ENCODE results near the gene SORD.

The SORD gene

DNA sequence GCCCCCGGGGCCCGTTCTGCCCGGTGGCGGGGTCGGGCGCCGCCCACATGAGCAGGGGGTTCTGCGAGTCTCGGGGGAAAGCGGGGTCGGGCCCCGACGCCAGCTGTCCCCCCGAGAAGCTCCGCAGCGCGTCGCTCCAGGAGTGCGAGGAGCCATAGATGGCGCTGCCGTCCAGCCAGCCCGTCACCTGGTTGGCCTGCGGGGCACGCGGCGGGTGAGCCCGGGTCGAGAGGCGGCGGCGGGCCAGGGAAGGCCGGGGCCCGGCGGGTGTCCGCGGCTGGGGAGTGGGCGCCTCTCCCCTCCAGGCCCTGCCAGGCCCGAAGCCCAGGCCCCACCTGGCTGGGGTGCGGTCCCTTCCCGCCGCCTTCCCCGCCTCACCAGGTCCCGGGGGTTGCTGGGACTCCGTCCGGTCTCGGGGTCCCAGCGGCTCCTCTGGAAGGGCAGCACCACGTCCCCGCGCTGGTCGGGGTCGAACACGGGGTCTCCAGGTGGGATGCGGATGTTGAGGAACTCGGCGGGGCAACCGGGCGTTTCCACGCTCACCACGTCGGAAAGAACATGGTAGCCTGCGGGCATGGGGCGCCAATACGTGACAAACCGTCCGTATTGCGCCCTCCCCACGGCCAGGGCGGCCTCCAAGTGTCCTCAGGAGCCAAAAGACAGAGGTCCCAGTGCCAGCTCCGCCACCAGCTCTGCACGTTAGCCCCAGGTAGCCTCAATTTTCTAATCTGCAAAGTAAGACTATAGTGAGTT lies 88.6 kb downstream of the SORD start:
- Mint-ChIP-seq H3K27me3 (ENCODE audit: low read depth) (peaks cover 71% of the 10 kb centered on the region), H3K4me3 (no peak overlapping the region), H3K36me3 (ENCODE audit: low read depth) (no peaks in the 10 kb centered on the region), H3K27ac (no peak overlapping the region), H3K4me1 (ENCODE audit: low read depth) (peaks cover 9% of the 10 kb centered on the region), H3K9me3 (no peaks in the 10 kb centered on the region)

DNA sequence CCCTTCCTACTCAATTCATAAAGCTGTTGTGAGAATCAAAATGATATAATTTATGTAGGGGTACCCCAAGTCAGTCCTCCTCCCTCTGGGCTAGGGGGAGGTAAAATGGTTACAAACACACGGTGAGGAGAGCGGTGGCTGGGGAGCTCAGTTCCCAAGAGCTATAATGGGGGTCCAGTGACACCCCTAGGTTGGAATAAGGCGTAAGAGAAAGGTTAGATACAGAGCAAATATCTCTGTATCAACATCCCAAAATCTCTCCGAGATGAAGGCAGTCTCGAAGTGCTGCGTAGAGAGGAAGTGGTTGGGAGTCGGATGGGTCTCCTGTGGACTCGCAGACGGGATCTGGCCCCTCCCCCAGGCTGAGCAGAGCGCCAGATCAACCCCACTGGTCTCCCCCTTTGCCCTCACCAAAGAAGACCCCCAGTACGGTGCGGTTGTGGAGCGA lies 89.2 kb downstream of the SORD start:
- peak overlapping the region; percentile 21 for H3K4me3 Mint-ChIP-seq
- no peaks in the 10 kb centered on the region for H3K9me3 Mint-ChIP-seq
- H3K4me1 Mint-ChIP-seq (ENCODE audit: low read depth): peaks cover 9% of the 10 kb centered on the region
- H3K27ac Mint-ChIP-seq: peak overlapping the region; percentile 49
- H3K36me3 Mint-ChIP-seq (ENCODE audit: low read depth): no peaks in the 10 kb centered on the region
- peaks cover 75% of the 10 kb centered on the region for H3K27me3 Mint-ChIP-seq (ENCODE audit: low read depth)

DNA sequence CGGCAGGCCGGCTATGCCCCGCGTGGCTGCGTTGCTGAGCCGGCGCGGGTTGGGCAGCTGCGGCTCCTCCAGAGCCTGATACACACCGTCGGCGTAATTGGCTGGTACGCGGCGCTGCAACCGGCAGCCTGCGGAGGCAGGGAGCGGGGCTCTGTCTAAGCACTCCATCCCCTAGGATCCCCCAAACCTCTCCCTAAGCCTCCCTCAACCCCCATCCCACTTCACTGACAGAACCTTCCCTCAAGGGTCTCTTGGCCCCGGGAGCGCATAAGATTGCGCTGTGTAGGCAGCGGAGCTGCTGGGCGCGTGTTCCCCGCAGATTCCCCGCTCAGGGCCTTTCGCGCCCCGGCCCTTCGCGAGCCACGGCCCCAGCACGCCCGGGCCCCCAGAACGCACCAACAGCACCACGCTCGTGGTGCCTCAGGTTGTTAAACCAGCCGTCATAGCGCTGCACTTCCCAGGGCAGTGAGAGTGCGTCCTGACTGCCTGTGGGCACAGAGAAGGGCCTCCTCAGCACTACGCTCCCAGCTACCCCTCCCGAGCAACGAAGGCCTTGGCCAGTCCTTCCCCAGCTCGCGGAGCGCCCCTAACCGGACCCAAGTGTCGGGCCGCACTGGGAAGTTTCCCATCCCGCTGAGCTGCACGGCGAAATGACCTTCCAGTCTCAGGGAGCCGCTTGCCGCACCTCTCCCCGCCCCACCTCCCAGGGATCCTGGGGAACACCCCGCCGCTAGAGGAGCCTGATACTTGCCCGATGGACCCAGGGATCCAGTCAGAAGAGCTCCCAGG lies 89.8 kb downstream of the SORD start:
- Mint-ChIP-seq H3K27ac (no peak overlapping the region), H3K36me3 (ENCODE audit: low read depth) (no peaks in the 10 kb centered on the region), H3K27me3 (ENCODE audit: low read depth) (peaks cover 81% of the 10 kb centered on the region), H3K4me3 (peak overlapping the region; percentile 21), H3K9me3 (no peaks in the 10 kb centered on the region), H3K4me1 (ENCODE audit: low read depth) (peaks cover 13% of the 10 kb centered on the region)

DNA sequence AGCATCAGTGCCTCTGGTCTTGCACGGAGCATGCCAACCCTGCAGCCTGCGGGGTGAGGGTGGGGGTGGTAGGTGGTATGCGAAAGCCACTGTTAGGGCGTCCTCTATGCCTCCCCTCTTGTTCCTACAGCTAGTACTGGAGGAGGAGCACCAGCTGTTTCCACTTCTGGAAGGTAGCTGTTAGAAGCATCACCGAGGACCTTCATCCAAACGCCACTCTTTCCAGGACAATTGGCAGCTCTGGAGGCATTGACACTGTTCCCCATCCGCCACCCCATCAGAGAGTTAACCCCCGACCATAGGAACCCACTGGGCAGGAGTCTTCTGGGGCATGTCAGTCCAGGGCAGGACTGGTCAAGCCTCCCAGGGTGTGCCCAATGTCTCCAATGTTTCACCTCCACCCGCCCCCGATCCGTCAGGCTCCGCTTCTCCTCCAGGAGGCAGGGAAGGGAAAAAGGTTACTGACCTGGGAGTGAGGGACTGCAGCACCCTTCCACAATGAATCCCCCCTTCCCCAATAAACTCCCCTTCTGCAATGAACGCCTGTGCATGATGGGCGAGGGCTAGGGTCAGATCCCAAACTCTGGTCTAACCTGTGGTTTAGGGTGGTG lies 90.5 kb downstream of the SORD start:
- Mint-ChIP-seq H3K9me3 (no peaks in the 10 kb centered on the region), H3K4me1 (ENCODE audit: low read depth) (peaks cover 18% of the 10 kb centered on the region), H3K4me3 (no peak overlapping the region), H3K27me3 (ENCODE audit: low read depth) (peaks cover 88% of the 10 kb centered on the region), H3K36me3 (ENCODE audit: low read depth) (peaks cover 1% of the 10 kb centered on the region), H3K27ac (no peak overlapping the region)

DNA sequence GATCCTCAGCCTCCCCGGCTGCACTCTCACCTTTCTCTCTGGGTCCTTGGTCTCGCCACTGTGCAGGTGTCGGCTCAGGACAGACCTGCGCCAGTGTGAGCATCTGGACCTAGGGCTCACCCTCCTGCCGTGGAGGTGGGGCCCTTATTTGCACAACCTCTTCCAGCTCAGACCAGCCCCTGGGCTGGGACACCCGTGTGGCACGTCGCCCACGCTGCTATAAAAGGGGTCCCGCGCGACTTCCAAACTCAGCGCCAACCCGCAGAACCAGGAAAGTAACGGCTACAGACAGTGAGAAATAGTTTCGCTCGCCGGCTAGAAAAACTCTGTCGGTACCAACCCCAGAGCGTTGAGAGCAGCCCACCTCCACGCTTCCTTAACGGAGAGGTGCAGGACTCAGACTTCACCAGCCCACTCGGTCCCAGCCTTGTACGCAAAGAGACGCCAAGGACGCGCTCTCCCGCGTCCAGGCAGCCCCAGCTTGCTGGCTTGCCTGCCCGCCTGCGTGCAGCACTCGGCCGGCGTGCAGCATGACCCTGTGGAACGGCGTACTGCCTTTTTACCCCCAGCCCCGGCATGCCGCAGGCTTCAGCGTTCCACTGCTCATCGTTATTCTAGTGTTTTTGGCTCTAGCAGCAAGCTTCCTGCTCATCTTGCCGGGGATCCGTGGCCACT lies 91.2 kb downstream of the SORD start, which contains the start of the genes DUOX2 and DUOXA2:
DUOX2 (minus strand) TSS at position 97 of the 675 bp plus-strand sequence. CDS start 761 bp downstream, outside the sequence.
DUOXA2 (plus strand) TSS at position 251 of the 675 bp plus-strand sequence; CDS start at position 531, 280 bp downstream.
- Mint-ChIP-seq H3K27ac (no peak within 1 kb of the TSS), H3K9me3 (no peaks in the 10 kb centered on the region), H3K4me1 (ENCODE audit: low read depth) (peaks cover 18% of the 10 kb centered on the region), H3K4me3 (peak within 1 kb of the TSS; percentile 2), H3K27me3 (ENCODE audit: low read depth) (peaks cover 82% of the 10 kb centered on the region), H3K36me3 (ENCODE audit: low read depth) (peaks cover 1% of the 10 kb centered on the region)

DNA sequence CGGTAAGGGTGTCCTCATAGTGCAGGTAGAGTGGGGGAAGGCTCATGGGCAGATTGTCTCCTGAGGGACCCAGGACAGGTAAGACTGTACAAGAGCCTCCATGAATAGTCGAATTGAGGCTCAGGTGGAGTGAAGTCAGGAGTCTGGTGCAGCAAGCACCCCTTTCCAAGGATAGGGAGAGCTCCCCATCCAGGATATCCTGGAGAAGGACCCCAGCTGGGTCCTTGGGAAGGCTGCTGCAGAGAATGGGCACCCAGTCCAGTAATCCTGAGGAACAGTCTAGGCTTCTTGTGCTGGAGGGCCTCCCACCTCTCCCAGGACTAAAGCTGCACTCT lies 91.7 kb downstream of the SORD start:
- no peak overlapping the region for H3K27ac Mint-ChIP-seq
- peaks cover 1% of the 10 kb centered on the region for H3K36me3 Mint-ChIP-seq (ENCODE audit: low read depth)
- H3K4me1 Mint-ChIP-seq (ENCODE audit: low read depth): peaks cover 18% of the 10 kb centered on the region
- H3K4me3 Mint-ChIP-seq: no peak overlapping the region
- no peaks in the 10 kb centered on the region for H3K9me3 Mint-ChIP-seq
- H3K27me3 Mint-ChIP-seq (ENCODE audit: low read depth): peaks cover 77% of the 10 kb centered on the region

DNA sequence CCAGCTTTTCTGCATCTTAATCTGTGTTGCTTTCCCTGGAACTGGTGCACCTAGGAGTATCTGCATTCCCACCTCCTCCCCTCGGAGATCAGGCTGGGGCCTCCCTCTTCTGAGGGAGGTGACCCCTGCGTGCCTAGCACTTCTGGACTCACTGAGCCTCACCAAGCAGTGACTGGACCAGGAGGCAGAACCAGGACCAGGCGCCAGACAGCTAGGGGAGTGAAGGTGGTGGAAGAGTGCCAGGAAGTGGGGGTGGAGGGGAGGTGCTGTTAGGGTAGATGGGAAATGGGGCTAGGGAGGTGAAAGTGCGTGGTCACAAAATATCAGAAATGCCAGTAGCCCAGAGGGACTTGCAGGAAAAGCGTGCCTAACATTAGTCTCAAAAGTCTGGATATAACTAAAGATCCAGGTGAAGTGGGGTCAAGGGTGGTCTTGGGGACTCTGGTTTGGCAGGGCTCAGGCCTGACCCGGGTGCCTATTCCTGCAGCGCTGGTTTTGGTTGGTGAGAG lies 92.4 kb downstream of the SORD start:
- Mint-ChIP-seq H3K27me3 (ENCODE audit: low read depth) (peaks cover 70% of the 10 kb centered on the region), H3K27ac (no peak overlapping the region), H3K9me3 (no peaks in the 10 kb centered on the region), H3K4me1 (ENCODE audit: low read depth) (peaks cover 18% of the 10 kb centered on the region), H3K36me3 (ENCODE audit: low read depth) (peaks cover 1% of the 10 kb centered on the region), H3K4me3 (no peak overlapping the region)

DNA sequence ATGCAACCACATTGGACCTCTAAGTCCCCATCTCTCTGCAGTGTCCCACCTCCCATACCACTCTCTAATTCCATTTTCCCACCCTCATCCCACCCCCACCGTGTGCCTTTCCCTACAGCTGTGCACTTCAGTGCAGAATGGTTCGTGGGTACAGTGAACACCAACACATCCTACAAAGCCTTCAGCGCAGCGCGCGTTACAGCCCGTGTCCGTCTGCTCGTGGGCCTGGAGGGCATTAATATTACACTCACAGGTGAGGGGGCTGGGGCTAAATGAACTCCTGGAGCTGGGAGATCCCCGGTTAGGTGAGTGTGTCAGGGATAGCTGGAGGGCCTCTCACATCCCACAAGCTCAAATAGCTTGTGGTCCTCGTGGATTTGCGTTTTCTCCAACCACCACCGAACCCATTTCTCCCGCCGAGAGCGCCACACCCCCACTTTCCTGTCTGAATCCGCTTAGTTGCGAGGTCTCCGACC lies 93.0 kb downstream of the SORD start:
- H3K27me3 Mint-ChIP-seq (ENCODE audit: low read depth): peaks cover 66% of the 10 kb centered on the region
- no peak overlapping the region for H3K27ac Mint-ChIP-seq
- H3K4me1 Mint-ChIP-seq (ENCODE audit: low read depth): peaks cover 17% of the 10 kb centered on the region

DNA sequence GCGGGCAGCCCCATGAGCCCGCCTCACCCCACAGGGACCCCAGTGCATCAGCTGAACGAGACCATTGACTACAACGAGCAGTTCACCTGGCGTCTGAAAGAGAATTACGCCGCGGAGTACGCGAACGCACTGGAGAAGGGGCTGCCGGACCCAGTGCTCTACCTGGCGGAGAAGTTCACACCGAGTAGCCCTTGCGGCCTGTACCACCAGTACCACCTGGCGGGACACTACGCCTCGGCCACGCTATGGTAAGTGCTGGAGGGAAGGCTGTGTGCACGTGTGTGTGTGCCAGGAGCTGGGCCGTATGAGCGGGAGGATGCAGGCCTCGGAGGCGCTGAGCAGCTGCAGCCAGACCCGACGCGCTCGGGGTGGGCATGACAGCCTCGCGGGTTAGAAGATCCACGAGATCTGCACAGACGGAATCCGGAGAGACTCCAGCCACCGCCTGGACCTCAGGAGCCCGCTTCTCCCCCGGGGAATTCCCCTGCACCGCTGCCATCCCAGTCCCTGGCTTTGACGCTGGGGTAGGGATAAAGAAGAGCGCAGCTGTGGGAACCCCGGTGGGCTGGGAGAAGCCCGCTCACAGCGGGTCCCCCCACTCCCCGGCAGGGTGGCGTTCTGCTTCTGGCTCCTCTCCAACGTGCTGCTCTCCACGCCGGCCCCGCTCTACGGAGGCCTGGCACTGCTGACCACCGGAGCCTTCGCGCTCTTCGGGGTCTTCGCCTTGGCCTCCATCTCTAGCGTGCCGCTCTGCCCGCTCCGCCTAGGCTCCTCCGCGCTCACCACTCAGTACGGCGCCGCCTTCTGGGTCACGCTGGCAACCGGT lies 93.7 kb downstream of the SORD start:
- Mint-ChIP-seq H3K4me3 (no peak overlapping the region), H3K36me3 (ENCODE audit: low read depth) (peaks cover 1% of the 10 kb centered on the region), H3K27me3 (ENCODE audit: low read depth) (peaks cover 66% of the 10 kb centered on the region), H3K9me3 (no peaks in the 10 kb centered on the region), H3K4me1 (ENCODE audit: low read depth) (peaks cover 17% of the 10 kb centered on the region), H3K27ac (no peak overlapping the region)

More for the DNA sequence above, 93.0 kb downstream of the SORD start:
- no peaks in the 10 kb centered on the region for H3K9me3 Mint-ChIP-seq
- no peak overlapping the region for H3K4me3 Mint-ChIP-seq
- H3K36me3 Mint-ChIP-seq (ENCODE audit: low read depth): peaks cover 1% of the 10 kb centered on the region

DNA sequence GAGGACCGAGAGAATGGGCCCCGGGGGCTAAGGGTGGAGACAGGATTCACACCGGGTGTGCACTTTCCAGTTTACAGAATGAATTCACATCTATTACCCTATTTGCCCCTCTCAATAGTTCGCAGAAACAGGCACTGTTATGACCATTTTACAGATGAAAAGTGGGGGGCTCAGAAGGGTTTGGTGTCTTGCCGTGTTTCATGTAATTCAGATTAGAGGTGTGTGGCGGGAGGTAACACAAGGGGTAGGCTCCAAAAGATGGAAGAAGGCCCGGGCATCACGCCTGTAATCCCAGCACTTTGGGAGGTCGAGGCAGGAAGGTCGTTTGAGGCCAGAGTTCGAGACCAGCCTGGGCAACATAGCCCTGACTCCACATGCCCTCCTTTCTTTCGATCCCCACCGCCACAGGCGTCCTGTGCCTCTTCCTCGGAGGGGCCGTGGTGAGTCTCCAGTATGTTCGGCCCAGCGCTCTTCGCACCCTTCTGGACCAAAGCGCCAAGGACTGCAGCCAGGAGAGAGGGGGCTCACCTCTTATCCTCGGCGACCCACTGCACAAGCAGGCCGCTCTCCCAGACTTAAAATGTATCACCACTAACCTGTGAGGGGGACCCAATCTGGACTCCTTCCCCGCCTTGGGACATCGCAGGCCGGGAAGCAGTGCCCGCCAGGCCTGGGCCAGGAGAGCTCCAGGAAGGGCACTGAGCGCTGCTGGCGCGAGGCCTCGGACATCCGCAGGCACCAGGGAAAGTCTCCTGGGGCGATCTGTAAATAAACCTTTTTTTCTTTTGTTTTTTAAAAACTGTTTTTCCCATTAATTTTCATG lies 94.5 kb downstream of the SORD start:
- Mint-ChIP-seq H3K9me3 (no peaks in the 10 kb centered on the region), H3K4me3 (peak overlapping the region; percentile 67), H3K27ac (peak overlapping the region; percentile 37), H3K4me1 (ENCODE audit: low read depth) (peaks cover 13% of the 10 kb centered on the region), H3K36me3 (ENCODE audit: low read depth) (peaks cover 1% of the 10 kb centered on the region), H3K27me3 (ENCODE audit: low read depth) (peaks cover 61% of the 10 kb centered on the region)

DNA sequence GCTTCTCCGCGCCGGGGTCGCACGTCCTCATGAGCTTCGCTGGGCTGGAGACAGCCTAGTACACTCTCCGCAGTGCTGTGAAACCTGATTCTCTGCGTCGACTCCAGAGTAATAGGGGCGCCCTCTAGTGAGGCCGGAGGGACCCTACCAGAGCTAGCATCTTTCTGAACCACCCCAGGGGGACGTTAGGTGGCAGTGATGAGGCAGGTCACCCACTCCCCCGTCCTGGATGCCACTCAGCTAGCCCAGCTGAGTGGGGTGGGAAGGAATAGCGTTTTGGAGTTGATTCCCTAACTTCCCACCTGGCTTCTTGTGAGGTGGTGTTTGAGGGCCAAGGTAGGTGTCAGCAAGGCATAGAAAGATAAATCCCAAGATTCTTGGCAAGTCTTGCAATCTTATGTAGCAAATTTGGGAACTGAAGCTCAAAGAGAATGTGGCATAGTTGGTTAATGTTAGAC lies 95.2 kb downstream of the SORD start:
- H3K9me3 Mint-ChIP-seq: no peaks in the 10 kb centered on the region
- H3K4me3 Mint-ChIP-seq: peak overlapping the region; percentile 67
- peak overlapping the region; percentile 37 for H3K27ac Mint-ChIP-seq
- peaks cover 1% of the 10 kb centered on the region for H3K36me3 Mint-ChIP-seq (ENCODE audit: low read depth)
- H3K27me3 Mint-ChIP-seq (ENCODE audit: low read depth): peaks cover 59% of the 10 kb centered on the region
- H3K4me1 Mint-ChIP-seq (ENCODE audit: low read depth): peaks cover 13% of the 10 kb centered on the region

DNA sequence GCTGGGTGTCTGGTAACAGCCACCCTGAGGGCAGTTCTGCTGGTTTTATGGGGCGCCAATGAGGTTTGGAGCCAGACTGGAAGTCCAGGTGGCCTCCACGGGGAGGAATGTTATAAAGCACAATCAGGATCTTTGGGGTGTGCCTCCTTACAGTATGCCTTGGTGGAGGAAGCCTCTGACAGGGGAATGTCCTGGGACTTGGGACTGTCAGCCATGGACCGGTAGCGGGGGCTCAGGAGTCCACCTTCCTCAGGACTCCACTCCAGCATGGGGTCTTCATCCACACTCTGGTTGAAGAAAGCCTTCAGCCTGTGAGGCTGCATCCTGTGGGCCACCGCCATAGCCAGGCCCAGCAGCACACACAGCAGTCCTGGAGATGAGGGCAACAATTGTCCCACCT lies 96.0 kb downstream of the SORD start:
- Mint-ChIP-seq H3K9me3 (no peaks in the 10 kb centered on the region), H3K4me3 (no peak overlapping the region), H3K36me3 (ENCODE audit: low read depth) (peaks cover 1% of the 10 kb centered on the region), H3K27ac (no peak overlapping the region), H3K4me1 (ENCODE audit: low read depth) (peaks cover 12% of the 10 kb centered on the region), H3K27me3 (ENCODE audit: low read depth) (peaks cover 52% of the 10 kb centered on the region)
